Anterior cingulate cortex (tissue), 58 donors: ENCODE data around the gene ELAVL2.

Source experiments
- DNase-seq, 58 donors: peaks; one replicate each; lab custom pipeline; 2025; lab: John Stamatoyannopoulos, UW

The ELAVL2 gene

GRCh38 chr9:23822261-23823169 is 3.5 kb downstream of the ELAVL2 start:
- DNase-seq: peak in 2 of 58 donors; percentile 1 to 6

- DNase-seq: peak in 12 of 58 donors; percentile 23 to 63 (median 42)
Observed at GRCh38 chr9:23821375-23822181, 4.5 kb downstream of the ELAVL2 start.

- peak in 16 of 58 donors; percentile 7 to 62 (median 40) for DNase-seq
Observed at GRCh38 chr9:23820451-23821374, 5.3 kb downstream of the ELAVL2 start.

- DNase-seq: no peak
Observed at GRCh38 chr9:23819403-23819802, 6.6 kb downstream of the ELAVL2 start.

- DNase-seq: no peak
Observed at GRCh38 chr9:23814243-23814642, 11.8 kb downstream of the ELAVL2 start.

GRCh38 chr9:23812673-23813072 is 13.4 kb downstream of the ELAVL2 start:
- DNase-seq: no peak

GRCh38 chr9:23811633-23812032 is 14.4 kb downstream of the ELAVL2 start:
- DNase-seq: no peak

GRCh38 chr9:23803216-23803615 is 22.8 kb downstream of the ELAVL2 start:
- no peak for DNase-seq

- no peak for DNase-seq
Observed at GRCh38 chr9:23801523-23801922, 24.5 kb downstream of the ELAVL2 start.

GRCh38 chr9:23799521-23799920 is 26.5 kb downstream of the ELAVL2 start:
- DNase-seq: no peak

- no peak for DNase-seq
Observed at GRCh38 chr9:23798325-23798724, 27.7 kb downstream of the ELAVL2 start.

GRCh38 chr9:23796209-23796608 is 29.8 kb downstream of the ELAVL2 start:
- DNase-seq: no peak

- DNase-seq: no peak
Observed at GRCh38 chr9:23790351-23791260, 35.4 kb downstream of the ELAVL2 start.

GRCh38 chr9:23789529-23790254 is 36.3 kb downstream of the ELAVL2 start:
- DNase-seq: no peak

GRCh38 chr9:23784962-23785361 is 41.1 kb downstream of the ELAVL2 start:
- no peak for DNase-seq

- DNase-seq: no peak
Observed at GRCh38 chr9:23783509-23783908, 42.5 kb downstream of the ELAVL2 start.

- DNase-seq: peak in 15 of 58 donors; percentile 4 to 47 (median 9)
Observed at GRCh38 chr9:23779220-23779619, 46.8 kb downstream of the ELAVL2 start.

- no peak for DNase-seq
Observed at GRCh38 chr9:23777328-23777727, 48.7 kb downstream of the ELAVL2 start.

- no peak for DNase-seq
Observed at GRCh38 chr9:23775549-23775948, 50.5 kb downstream of the ELAVL2 start.
